Measurements from ENCODE around the gene HMGN4. TPM values are rescaled to one million over a fixed set of nuclear protein-coding genes. Genes with fewer than 3 reads are reported as not detected.

The HMGN4 gene
- total and polyA plus RNA-seq, 2 of the 8 experiments (the other 6 are each of a cell fraction or from before 2014, with no cell fraction given), result 23.4 to 66.4 TPM

GRCh38 chr6:26544473-26544872 lies 6.3 kb downstream of the HMGN4 start:
- no peak overlapping the region for H3K14ac ChIP-seq (ENCODE audit: insufficient read length)
- H2BK120ac ChIP-seq (replicated peaks; ENCODE audit: low read depth, low read length), result no peak overlapping the region
- ChIA-PET POLR2A (ENCODE audit: partially characterized antibody) (no interaction called here), CTCF (ENCODE audit: partially characterized antibody) (interaction anchor here (0.9 kb wide), 1 partner anchor 54 kb away, joined by 3 read pairs; no protein-coding TSS in a partner anchor)
- H3K9ac ChIP-seq (replicated peaks in 1 of 4; ENCODE audit: extremely low read depth in 1 of 4, low read depth in 3 of 4, low read length in 3 of 4), result no peak overlapping the region
- H4K20me1 ChIP-seq (replicated peaks in 1 of 2; ENCODE audit: control insufficient read depth in 1 of 2, insufficient read depth in 2 of 2, low read length in 2 of 2), result no peaks in the 10 kb centered on the region
- peaks cover 0 to 4% (median 3%) of the 10 kb centered on the region in 4 experiments; a peak in 4 of 7 replicates for H3K4me1 ChIP-seq (replicated peaks in 1 of 4; ENCODE audit: control insufficient read depth in 3 of 4, insufficient read depth in 4 of 4, low read length in 3 of 4)
- H3K23ac ChIP-seq (ENCODE audit: insufficient read length), result no peak overlapping the region
- H2BK20ac ChIP-seq (ENCODE audit: low read length), result no peak overlapping the region
- no peak overlapping the region for H3K4ac ChIP-seq (replicated peaks; ENCODE audit: insufficient read length, low read depth, low read length)
- no peaks in the 10 kb centered on the region for H3K9me3 ChIP-seq (ENCODE audit: insufficient read depth in 2 of 2, low read depth in 1 of 2, low read length in 1 of 2)
- no peaks in the 10 kb centered on the region; the same call in none of the 2 replicates for H3K79me1 ChIP-seq (ENCODE audit: low read depth, low read length)
- no peak overlapping the region for H3K27ac ChIP-seq (ENCODE audit: low read depth, low read length)
- H4K91ac ChIP-seq (replicated peaks; ENCODE audit: insufficient read length, low read length), result no peak overlapping the region
- H4K5ac ChIP-seq (ENCODE audit: insufficient read length, low read depth, low read length), result no peak overlapping the region
- no peak overlapping the region for H3K4me3 ChIP-seq (ENCODE audit: extremely low read depth in 1 of 4, insufficient read depth in 2 of 4, low read depth in 3 of 4, low read length in 4 of 4)
- peaks cover 0 to 21% (median 9%) of the 10 kb centered on the region in 4 experiments; a peak in 5 of 8 replicates for H3K36me3 ChIP-seq (ENCODE audit: control insufficient read depth in 2 of 4, insufficient read depth in 4 of 4, low read length in 3 of 4)
- H3K27me3 ChIP-seq (replicated peaks in 1 of 4; ENCODE audit: control insufficient read depth in 3 of 4, extremely low read depth in 1 of 4, insufficient read depth in 3 of 4, low read length in 3 of 4), result no peaks in the 10 kb centered on the region
- no peak overlapping the region for H2AFZ ChIP-seq (ENCODE audit: low read length)
- DNase-seq (ENCODE audit: low read depth in 1 of 2, low spot score in 2 of 2), result no peak
- H2BK12ac ChIP-seq (ENCODE audit: low read depth, low read length), result no peak overlapping the region
- no peak overlapping the region for H4K8ac ChIP-seq (ENCODE audit: extremely low read depth, insufficient read depth, low read length)
- H2BK5ac ChIP-seq (ENCODE audit: low read depth, low read length), result no peak overlapping the region
- no peak overlapping the region for H2BK15ac ChIP-seq (ENCODE audit: low read length)
- no peak overlapping the region for H2AK5ac ChIP-seq (ENCODE audit: low read depth, low read length)
- FAIRE-seq, result no peak
- 0 out of 2 replicates have a peak, but pooled peaks cover 2% of the 10 kb centered on the region for H3K23me2 ChIP-seq (ENCODE audit: low read depth, low read length)
- H3K4me2 ChIP-seq (ENCODE audit: insufficient read depth in 1 of 2, low read depth in 2 of 2, low read length in 2 of 2), result no peak overlapping the region
- H3K18ac ChIP-seq (ENCODE audit: extremely low read depth, low read length), result no peak overlapping the region
- H3K56ac ChIP-seq (replicated peaks; ENCODE audit: insufficient read length, low read depth, low read length), result no peak overlapping the region
- TF ChIP-seq SRF (IDR thresholded peaks at IDR 0.05; ENCODE audit: low read depth, low read length) (no peak), USF2 (IDR thresholded peaks at IDR 0.05; ENCODE audit: low read length) (no peak), ASH2L (IDR thresholded peaks at IDR 0.05; ENCODE audit: low read length) (no peak), ATF3 (IDR thresholded peaks at IDR 0.05; ENCODE audit: insufficient read depth, low read depth, low read length) (no peak), CHD1 (IDR thresholded peaks at IDR 0.05; ENCODE audit: low read depth, low read length) (no peak), RNF2 (IDR thresholded peaks at IDR 0.05; ENCODE audit: borderline replicate concordance, low read depth, low read length, missing control alignments, poor library complexity, severe bottlenecking) (no peak), RXRA (IDR thresholded peaks at IDR 0.05; ENCODE audit: insufficient read depth, low read depth, low read length) (no peak), RBBP5 (IDR thresholded peaks at IDR 0.05; ENCODE audit: borderline replicate concordance, low read depth, low read length) (no peak), HDAC2 (IDR thresholded peaks at IDR 0.05; ENCODE audit: borderline replicate concordance in 1 of 2, low read depth in 2 of 2, low read length in 2 of 2) (no peak), KDM5A (IDR thresholded peaks at IDR 0.05; ENCODE audit: low read length) (no peak), TAF1 (IDR thresholded peaks at IDR 0.05; ENCODE audit: low read depth, low read length) (no peak)
- peaks cover 0 to 19% of the 10 kb centered on the region in 2 experiments; a peak in 2 of 4 replicates for H3K79me2 ChIP-seq (ENCODE audit: control insufficient read depth in 1 of 2, insufficient read depth in 2 of 2, low read length in 2 of 2)
